OCI-LY3 (cell line): Measurements from ENCODE around the gene DCP2.

Experiments used
- H2AFZ ChIP-seq: fragments of 200-600, 300-600 bp; shearing (Covaris generic); 2 replicates; pipeline ENCODE4 v1.6.0; 2014; ENCODE audit warnings: antibody characterized with exemption, low read depth, low read length
- H3K27ac ChIP-seq: fragments of 200-600, 300-600 bp; sonication (generic); 2 replicates; pipeline ENCODE4 v1.5.1; 2014; ENCODE audit warnings: mild to moderate bottlenecking, low read length, moderate library complexity, mixed read lengths
- H3K27me3 ChIP-seq: fragments of 200-600, 300-600 bp; sonication (generic); 2 replicates; pipeline ENCODE4 v1.6.1; 2014; ENCODE audit warnings: low read depth, low read length, mixed read lengths
- H3K36me3 ChIP-seq: fragments of 200-600, 300-600 bp; sonication (generic); replicated peaks from 2 replicates; pipeline ENCODE3; 2014; ENCODE audit warnings: low read depth, low read length, mixed read lengths
- H3K4me1 ChIP-seq: fragments of 300-600, 200-600 bp; sonication (generic); 2 replicates; pipeline ENCODE4 v1.6.1; 2014; ENCODE audit warnings: low read length, mixed read lengths
- H3K4me2 ChIP-seq: fragments of 200-600, 300-600 bp; sonication (generic); 2 replicates; pipeline ENCODE4 v1.6.1; 2014; ENCODE audit warnings: low read length, mixed read lengths
- H3K4me3 ChIP-seq: fragments of 300-600, 200-600 bp; sonication (generic); 2 replicates; pipeline ENCODE4 v1.5.1; 2014; ENCODE audit warnings: antibody characterized with exemption, mild to moderate bottlenecking, low read length, moderate library complexity
- H3K79me2 ChIP-seq: fragments of 300-600, 200-600 bp; shearing (Covaris generic); 2 replicates; pipeline ENCODE4 v1.6.1; 2014; ENCODE audit warnings: mild to moderate bottlenecking, low read length, mixed read lengths
- H3K9ac ChIP-seq: fragments of 300-600, 200-600 bp; shearing (Covaris generic); 2 replicates; pipeline ENCODE4 v1.6.0; 2014; ENCODE audit warnings: mild to moderate bottlenecking, low read length, moderate library complexity
- H3K9me3 ChIP-seq: fragments of 200-600, 300-600 bp; shearing (Covaris generic); 2 replicates; pipeline ENCODE4 v1.6.1; 2014; ENCODE audit warnings: low read length, mixed read lengths; ENCODE audit not compliant: insufficient read depth
- H4K20me1 ChIP-seq: fragments of 200-600, 300-600 bp; sonication (generic); 2 replicates; pipeline ENCODE4 v1.6.1; 2016; ENCODE audit warnings: low read length, mixed read lengths; ENCODE audit not compliant: insufficient read depth
- CTCF ChIP-seq: fragments of 200-600, 300-600 bp; sonication (generic); IDR thresholded peaks from 2 replicates; pipeline ENCODE4 v1.5.1; 2014; ENCODE audit warnings: antibody characterized with exemption, low read length, low read depth
- EZH2phosphoT487 ChIP-seq: fragments of 200-600 bp; shearing (Covaris generic); IDR thresholded peaks from 2 replicates; pipeline ENCODE4 v1.6.1; 2018; ENCODE audit warnings: antibody characterized with exemption, mixed run types, low read depth

The DCP2 gene

GRCh38 chr5:113050721-113051382 lies 74.3 kb downstream of the DCP2 start:
- no peaks in the 10 kb centered on the region for H3K27me3 ChIP-seq
- H3K4me3 ChIP-seq, result no peak overlapping the region
- no peak overlapping the region for H2AFZ ChIP-seq
- H3K9ac ChIP-seq, result no peak overlapping the region
- TF ChIP-seq CTCF, result no peak
- TF ChIP-seq EZH2phosphoT487, result no peak
- no peaks in the 10 kb centered on the region for H3K9me3 ChIP-seq
- H3K27ac ChIP-seq, result no peak overlapping the region
- H3K36me3 ChIP-seq, result no peaks in the 10 kb centered on the region
- H4K20me1 ChIP-seq, result no peaks in the 10 kb centered on the region
- H3K4me1 ChIP-seq, result peaks cover 13% of the 10 kb centered on the region
- no peaks in the 10 kb centered on the region for H3K79me2 ChIP-seq
- no peak overlapping the region for H3K4me2 ChIP-seq

GRCh38 chr5:113052041-113052795 lies 75.6 kb downstream of the DCP2 start:
- no peak overlapping the region for H3K9ac ChIP-seq
- H3K4me3 ChIP-seq, result no peak overlapping the region
- no peak overlapping the region for H3K4me2 ChIP-seq
- no peaks in the 10 kb centered on the region for H3K27me3 ChIP-seq
- H4K20me1 ChIP-seq, result no peaks in the 10 kb centered on the region
- no peak overlapping the region for H3K27ac ChIP-seq
- peaks cover 11% of the 10 kb centered on the region for H3K4me1 ChIP-seq
- no peak overlapping the region for H2AFZ ChIP-seq
- no peaks in the 10 kb centered on the region for H3K36me3 ChIP-seq
- no peaks in the 10 kb centered on the region for H3K9me3 ChIP-seq
- TF ChIP-seq EZH2phosphoT487 (no peak), CTCF (no peak)
- H3K79me2 ChIP-seq, result no peaks in the 10 kb centered on the region

GRCh38 chr5:113053511-113053995 lies 77.0 kb downstream of the DCP2 start:
- H4K20me1 ChIP-seq, result no peaks in the 10 kb centered on the region
- H3K9ac ChIP-seq, result no peak overlapping the region
- H3K4me3 ChIP-seq, result no peak overlapping the region
- H3K36me3 ChIP-seq, result no peaks in the 10 kb centered on the region
- H3K27ac ChIP-seq, result no peak overlapping the region
- H3K79me2 ChIP-seq, result no peaks in the 10 kb centered on the region
- H3K27me3 ChIP-seq, result no peaks in the 10 kb centered on the region
- H2AFZ ChIP-seq, result no peak overlapping the region
- TF ChIP-seq EZH2phosphoT487, result no peak
- TF ChIP-seq CTCF, result no peak
- no peaks in the 10 kb centered on the region for H3K4me1 ChIP-seq
- no peak overlapping the region for H3K4me2 ChIP-seq
- no peaks in the 10 kb centered on the region for H3K9me3 ChIP-seq

GRCh38 chr5:113054899-113055298 lies 78.3 kb downstream of the DCP2 start:
- Histone ChIP-seq H3K4me3 (no peak overlapping the region), H2AFZ (no peak overlapping the region), H3K4me1 (no peaks in the 10 kb centered on the region), H3K9ac (no peak overlapping the region), H3K79me2 (no peaks in the 10 kb centered on the region), H3K9me3 (no peaks in the 10 kb centered on the region), H4K20me1 (no peaks in the 10 kb centered on the region), H3K27ac (no peak overlapping the region), H3K36me3 (no peaks in the 10 kb centered on the region), H3K4me2 (no peak overlapping the region), H3K27me3 (no peaks in the 10 kb centered on the region)
- no peak for TF ChIP-seq CTCF
- TF ChIP-seq EZH2phosphoT487, result no peak
